Panc1 (cell line): Measurements from ENCODE around the gene DROSHA.

Experiments
- CTCF ChIP-seq: fragments of 450-650 bp; IDR thresholded peaks from 2 replicates; pipeline ENCODE4 v1.5.1; 2017; ENCODE audit warnings: mild to moderate bottlenecking
- POLR2AphosphoS5 ChIP-seq: IDR thresholded peaks from 2 replicates; pipeline ENCODE4 v1.6.1; 2012; ENCODE audit warnings: mild to moderate bottlenecking, low read depth, low read length, moderate library complexity
- REST ChIP-seq, 2 experiments: IDR thresholded peaks; 2 replicates each; pipeline ENCODE4 v1.6.1; 2011 to 2012; ENCODE audit warnings: low read depth in 2 of 2, control low read depth in 1 of 2, low read length in 1 of 2, mild to moderate bottlenecking in 1 of 2, moderate library complexity in 1 of 2; ENCODE audit not compliant: insufficient read depth in 1 of 2
- TCF7L2 ChIP-seq: IDR thresholded peaks from 2 replicates; pipeline ENCODE4 v1.6.1; 2011; ENCODE audit warnings: mild to moderate bottlenecking, low read depth, low read length, inconsistent platforms

- TF ChIP-seq CTCF, result no peak
- TF ChIP-seq TCF7L2, result no peak
- no peak for TF ChIP-seq POLR2AphosphoS5
- TF ChIP-seq REST (IDR thresholded peaks at IDR 0.05; ENCODE audit: insufficient read depth in 1 of 2, low read depth in 2 of 2, low read length in 1 of 2), result no peak
Observed at GRCh38 chr5:31417512-31417911, 114.4 kb downstream of the DROSHA start.
